SU-DHL-6 (cell line): ENCODE results near the gene RAB31.

Experiments
- EZH2phosphoT487 ChIP-seq: fragments of 200-600 bp; sonication (generic), shearing (Covaris generic); conservative IDR thresholded peaks from 2 replicates; pipeline ENCODE4 v1.6.1; 2018; ENCODE audit warnings: mild to moderate bottlenecking, antibody characterized with exemption, low read length, moderate library complexity, mixed read lengths
- TF ChIP-seq, protein P1 (sequence below): fragments of 200-600 bp; sonication (generic); IDR thresholded peaks from one replicate; pipeline ENCODE4 v1.5.1; 2017; ENCODE audit warnings: antibody characterized with exemption, mild to moderate bottlenecking, low read length, moderate library complexity; ENCODE audit not compliant: insufficient read depth, poor library complexity, severe bottlenecking

DNA sequence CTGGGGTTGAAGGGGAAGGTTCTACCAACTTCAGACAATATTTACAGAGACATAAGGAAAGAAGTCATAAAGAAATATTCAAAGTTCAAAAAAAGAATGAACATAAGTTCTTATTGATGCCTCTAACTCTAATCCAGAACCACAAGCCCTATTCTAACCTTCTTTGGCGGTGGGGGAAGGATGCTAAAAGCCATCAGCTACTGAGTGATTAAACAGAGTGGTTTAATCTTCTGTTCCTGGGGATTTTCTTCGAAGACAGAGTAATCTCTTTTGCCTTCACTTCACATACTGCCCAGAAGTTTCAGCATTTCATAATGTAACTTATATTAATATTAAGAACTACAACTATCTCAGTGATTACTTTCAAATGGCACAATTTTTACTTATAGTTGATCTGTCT, 126.5 kb downstream of the RAB31 start:
- TF ChIP-seq, protein P1, sequence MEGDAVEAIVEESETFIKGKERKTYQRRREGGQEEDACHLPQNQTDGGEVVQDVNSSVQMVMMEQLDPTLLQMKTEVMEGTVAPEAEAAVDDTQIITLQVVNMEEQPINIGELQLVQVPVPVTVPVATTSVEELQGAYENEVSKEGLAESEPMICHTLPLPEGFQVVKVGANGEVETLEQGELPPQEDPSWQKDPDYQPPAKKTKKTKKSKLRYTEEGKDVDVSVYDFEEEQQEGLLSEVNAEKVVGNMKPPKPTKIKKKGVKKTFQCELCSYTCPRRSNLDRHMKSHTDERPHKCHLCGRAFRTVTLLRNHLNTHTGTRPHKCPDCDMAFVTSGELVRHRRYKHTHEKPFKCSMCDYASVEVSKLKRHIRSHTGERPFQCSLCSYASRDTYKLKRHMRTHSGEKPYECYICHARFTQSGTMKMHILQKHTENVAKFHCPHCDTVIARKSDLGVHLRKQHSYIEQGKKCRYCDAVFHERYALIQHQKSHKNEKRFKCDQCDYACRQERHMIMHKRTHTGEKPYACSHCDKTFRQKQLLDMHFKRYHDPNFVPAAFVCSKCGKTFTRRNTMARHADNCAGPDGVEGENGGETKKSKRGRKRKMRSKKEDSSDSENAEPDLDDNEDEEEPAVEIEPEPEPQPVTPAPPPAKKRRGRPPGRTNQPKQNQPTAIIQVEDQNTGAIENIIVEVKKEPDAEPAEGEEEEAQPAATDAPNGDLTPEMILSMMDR: no peak
- TF ChIP-seq EZH2phosphoT487: no peak
